Neural cell (in vitro differentiated cells): ENCODE measurements around the gene GATAD1.

Source experiments
- EP300 ChIP-seq: fragments of 450-650 bp; conservative IDR thresholded peaks from 2 replicates; pipeline ENCODE4 v1.6.1; 2014; ENCODE audit warnings: antibody characterized with exemption, mild to moderate bottlenecking, moderate library complexity; ENCODE audit not compliant: poor library complexity, severe bottlenecking
- POLR2AphosphoS5 ChIP-seq: IDR thresholded peaks from 2 replicates; pipeline ENCODE4 v1.6.1; 2012
- RAD21 ChIP-seq: fragments of 450-650 bp; conservative IDR thresholded peaks from 2 replicates; pipeline ENCODE4 v1.6.1; 2014; ENCODE audit warnings: antibody characterized with exemption, mild to moderate bottlenecking, moderate library complexity
- SMC3 ChIP-seq: fragments of 450-650 bp; conservative IDR thresholded peaks from 2 replicates; pipeline ENCODE4 v1.6.1; 2014; ENCODE audit warnings: antibody characterized with exemption, mild to moderate bottlenecking, moderate library complexity; ENCODE audit not compliant: poor library complexity
- TF ChIP-seq, protein P1 (sequence below): fragments of 450-650 bp; IDR thresholded peaks from 2 replicates; pipeline ENCODE4 v1.5.1; 2014; ENCODE audit warnings: antibody characterized with exemption, mild to moderate bottlenecking, moderate library complexity; ENCODE audit not compliant: poor library complexity, severe bottlenecking

DNA sequence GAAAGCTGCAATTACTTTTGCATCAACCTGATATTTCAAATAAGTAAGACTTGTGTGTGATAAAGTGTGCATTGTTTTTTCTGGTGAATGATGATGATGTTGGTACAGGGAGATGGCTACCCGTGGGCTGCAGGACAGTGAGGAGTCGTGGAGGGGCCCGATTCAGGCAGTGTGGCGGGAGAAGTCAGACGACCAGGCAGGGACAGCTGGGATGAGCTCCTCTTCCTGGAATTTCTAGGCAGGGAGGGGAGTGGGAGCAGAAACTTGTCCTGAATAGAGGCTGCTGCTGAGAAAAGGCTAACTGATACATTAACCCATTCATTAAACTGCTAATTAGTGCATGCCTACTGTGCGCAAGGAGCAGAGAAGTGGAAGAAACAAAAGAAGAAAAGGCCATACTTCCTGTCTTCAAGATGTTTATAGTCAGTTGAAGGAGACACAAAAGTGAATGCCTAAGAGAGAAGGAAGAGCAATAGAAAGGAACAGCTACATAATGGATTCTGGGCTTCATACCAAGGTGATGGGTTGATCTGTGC is 9.3 kb upstream of the GATAD1 start:
- TF ChIP-seq, protein P1, sequence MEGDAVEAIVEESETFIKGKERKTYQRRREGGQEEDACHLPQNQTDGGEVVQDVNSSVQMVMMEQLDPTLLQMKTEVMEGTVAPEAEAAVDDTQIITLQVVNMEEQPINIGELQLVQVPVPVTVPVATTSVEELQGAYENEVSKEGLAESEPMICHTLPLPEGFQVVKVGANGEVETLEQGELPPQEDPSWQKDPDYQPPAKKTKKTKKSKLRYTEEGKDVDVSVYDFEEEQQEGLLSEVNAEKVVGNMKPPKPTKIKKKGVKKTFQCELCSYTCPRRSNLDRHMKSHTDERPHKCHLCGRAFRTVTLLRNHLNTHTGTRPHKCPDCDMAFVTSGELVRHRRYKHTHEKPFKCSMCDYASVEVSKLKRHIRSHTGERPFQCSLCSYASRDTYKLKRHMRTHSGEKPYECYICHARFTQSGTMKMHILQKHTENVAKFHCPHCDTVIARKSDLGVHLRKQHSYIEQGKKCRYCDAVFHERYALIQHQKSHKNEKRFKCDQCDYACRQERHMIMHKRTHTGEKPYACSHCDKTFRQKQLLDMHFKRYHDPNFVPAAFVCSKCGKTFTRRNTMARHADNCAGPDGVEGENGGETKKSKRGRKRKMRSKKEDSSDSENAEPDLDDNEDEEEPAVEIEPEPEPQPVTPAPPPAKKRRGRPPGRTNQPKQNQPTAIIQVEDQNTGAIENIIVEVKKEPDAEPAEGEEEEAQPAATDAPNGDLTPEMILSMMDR = no peak
- TF ChIP-seq EP300 (no peak), SMC3 (no peak), RAD21 (no peak), POLR2AphosphoS5 (no peak)
